Glomerular visceral epithelial cell (primary cell): Measurements from ENCODE around the gene MAGI1.

Experiments used
- DNase-seq: peaks from one replicate; pipeline ENCODE4 v3.0.0-alpha.2; 2016; ENCODE audit errors: extremely low spot score

MAGI1 gene

DNA sequence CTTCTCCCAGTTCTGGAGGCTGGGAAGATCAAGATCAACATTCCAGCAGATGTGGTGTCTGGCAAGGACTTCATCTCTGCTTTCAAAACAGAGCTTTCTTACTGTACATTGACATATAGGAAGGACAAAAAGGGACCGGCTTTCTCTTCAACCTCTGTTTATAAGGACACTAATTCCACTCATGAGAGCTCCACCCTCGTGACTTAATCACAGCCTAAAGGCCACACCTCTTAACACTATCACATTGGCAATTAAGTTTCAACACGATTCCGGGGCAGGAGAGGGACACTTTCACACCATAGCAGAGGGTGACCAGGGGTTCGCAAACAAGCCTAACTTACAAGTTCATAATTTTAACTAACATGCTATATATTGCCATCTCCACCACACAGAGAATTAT lies 231.5 kb downstream of the MAGI1 start:
- no peak for DNase-seq

DNA sequence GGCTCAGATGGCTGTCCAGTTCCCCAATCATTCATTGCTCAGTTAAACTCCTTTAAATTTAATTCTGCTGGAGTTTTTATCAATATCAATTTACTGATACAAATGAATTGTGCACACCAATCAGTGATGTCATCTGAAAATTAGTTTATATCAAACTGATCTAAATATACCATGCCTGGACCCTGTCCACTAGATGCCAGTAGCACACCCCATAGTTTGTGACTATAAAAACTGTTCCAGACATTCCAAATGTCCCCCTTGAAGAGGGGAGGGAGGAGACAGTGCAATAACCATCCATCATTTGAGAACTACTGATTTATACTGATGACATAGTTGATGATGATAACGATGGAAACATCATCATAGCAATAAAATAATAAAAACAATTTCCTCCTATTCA lies 232.1 kb downstream of the MAGI1 start:
- no peak for DNase-seq

DNA sequence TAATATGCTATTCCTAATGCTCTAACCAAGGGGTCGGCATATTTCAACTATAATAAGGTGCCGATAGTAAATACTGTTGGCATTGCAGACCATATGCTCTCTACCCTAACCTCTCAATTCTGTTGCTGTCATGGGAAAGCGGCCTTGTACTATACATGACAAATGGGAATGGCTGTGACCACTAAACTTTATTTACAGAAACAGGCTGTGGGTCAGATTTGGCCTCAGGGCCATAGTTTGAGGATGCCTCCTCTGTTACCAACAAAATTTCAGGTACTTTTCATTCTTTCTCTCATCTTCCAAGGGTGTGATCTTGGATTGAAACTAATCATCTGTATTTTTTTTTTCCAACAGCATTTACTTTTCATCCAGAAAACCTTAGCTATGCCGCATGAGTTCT lies 242.0 kb downstream of the MAGI1 start:
- no peak for DNase-seq

DNA sequence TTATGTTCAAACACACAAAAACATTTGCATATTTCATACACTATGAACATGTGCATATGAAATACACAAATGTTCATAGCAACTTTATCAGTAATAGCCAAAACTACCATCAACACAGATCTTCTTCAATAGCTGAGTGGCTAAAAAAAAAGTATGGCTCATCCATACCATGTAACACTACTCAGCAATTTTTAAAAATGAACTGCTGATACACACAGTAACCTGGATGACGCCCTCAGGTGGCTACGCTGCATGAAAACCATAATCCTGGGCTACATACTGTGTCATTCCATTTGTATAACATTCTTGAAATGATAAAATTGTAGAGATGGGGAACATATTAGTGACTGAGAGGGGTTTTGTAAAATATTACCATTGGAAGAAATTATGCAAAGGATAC lies 243.6 kb downstream of the MAGI1 start:
- no peak for DNase-seq

DNA sequence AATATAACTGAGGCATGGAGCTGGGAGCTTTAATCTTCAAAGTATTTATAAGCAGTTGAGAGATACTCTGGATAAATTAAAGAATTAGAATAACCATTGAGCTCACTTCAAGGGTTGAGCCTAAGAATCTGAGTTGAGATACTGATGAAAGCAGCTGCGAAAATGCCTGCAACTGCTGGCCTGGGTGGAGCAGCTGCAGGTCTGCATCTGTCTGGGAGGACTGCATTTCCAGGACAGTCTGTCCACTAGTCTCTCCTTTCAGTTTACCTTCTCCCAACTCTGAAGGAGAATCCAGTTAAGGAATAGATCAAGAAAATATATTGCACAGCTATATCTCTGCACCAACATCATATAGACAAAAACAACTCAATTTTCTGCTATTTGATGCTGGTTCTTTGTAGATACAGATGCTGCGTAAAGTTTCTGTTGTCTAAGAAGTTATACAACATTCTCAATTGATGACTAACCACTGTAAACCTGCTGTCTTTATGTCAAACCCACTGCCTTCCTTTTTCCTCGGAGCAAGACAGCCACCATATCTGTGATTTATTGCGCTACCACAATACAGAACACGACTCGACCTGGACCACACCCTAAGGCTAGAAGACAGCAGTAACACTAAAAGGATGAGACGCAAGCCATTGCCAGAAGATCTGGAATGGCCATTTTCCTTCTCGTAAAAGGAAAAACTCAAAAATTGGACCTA lies 245.1 kb downstream of the MAGI1 start:
- no peak for DNase-seq

DNA sequence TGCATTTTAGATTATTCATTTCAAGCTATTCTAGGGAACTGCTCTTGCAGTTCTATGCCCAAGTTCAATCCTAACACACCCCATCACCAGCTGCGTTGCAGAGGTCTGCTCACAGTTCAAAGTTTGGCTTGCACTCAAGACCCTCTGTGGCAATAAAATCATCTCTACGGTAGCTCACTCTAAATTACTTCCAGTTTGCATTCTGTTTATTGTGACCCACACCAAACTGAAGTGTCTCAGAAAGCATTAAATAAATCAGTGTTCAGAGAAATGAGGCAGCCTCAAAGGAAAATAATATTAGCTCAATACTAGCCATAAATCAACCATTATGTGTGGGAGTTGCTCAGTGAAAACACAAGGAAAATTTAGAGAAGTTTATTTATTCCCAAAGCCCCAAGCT lies 250.3 kb downstream of the MAGI1 start:
- no peak for DNase-seq

DNA sequence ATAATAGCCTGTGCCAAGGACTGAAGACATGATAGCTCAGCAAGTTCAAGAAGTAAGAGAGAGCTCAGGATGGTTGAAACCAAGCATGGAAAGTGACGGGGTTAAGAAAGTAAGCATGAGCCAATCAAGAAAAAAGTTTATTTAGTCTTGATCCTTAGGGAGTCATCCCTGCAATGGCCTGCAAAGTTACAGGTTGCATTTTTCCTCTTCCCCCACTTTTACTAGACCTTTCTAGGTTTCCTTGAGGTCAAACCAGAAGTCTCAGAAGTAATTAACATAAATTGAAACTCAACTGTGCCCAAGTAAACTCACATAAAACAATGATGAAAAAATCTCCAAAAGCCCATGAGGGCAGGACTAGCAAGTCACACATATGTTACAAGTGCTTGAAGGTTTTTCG lies 250.9 kb downstream of the MAGI1 start:
- no peak for DNase-seq

DNA sequence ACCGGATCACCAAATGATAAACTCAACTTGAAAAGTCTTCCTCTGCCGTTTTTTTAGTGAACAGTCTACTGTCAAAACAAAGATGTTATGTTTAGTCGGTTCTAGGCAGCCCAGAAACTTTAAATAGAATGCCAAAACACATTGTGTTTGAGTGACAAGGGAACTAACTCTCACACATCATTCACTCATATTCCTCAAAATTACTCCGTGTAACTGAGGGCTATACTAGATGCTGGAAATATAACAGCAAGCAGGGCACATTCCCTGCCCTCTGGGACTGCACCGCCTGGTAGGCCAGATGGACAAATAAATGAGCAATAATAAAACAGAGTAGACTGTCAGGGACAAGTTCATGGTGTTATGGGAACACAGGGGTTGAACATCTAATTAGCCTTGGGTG lies 251.4 kb downstream of the MAGI1 start:
- no peak for DNase-seq

DNA sequence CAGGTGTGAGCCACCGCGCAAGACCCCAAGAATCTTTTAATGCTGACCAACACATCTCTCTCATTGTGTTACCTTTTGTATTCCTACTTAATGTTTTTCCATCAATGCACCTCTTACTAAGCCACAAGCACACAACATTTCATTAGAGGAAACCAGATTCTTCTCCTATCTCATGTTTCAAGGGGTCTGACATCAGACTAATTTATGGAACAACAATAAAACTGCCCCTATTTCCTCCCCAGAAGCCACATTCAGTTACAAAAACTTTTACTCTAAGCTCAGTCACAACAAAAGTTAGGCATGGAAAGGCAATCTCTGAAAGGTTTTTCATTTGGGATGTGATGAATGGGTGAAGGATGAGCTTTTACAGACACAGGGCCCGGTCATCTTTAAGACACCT lies 251.8 kb downstream of the MAGI1 start:
- DNase-seq = no peak

DNA sequence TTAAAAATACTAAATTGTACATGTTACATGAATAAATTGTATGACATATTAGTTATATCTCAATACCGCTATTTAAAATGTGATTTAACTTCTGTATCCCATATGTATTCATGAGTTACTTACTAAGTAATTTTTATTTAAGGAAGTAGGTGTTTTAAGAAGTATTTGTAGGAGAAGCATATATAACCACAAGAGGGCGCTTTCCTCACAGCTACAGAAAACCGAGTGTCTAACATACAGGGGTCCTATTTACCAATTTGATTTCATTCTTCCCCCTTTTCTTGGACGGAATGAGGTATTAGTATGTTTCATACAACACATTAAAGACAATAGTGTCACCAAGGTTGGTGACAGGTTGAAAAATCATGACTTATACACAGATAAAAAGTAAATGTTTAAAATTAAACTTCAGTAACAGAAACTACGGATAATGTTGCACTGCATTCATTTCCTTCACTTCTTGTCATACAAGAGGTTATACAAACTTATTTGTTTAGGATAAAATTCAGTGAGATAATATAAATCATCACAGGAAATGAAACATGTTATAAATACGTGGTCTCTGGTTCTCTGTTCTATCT lies 253.6 kb downstream of the MAGI1 start:
- DNase-seq = peak; percentile 51

DNA sequence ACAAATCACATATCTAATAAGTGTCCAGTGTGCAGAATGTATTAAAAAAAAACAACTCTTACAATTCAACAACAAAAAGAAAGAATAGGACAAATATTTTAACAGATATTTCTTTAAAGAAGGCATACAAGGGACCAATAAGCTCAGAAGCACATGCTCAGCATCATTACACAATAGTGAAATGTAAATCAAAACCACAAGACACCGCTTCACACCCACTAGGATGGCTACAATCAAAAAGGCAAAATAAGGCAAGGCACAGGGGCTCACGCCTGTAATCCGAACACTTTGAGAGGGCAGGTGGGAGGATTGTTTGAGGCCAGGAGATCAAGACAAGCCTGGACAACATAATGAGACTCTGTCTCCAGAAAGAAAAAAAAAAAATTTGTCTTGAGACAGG lies 255.6 kb downstream of the MAGI1 start:
- DNase-seq = no peak

DNA sequence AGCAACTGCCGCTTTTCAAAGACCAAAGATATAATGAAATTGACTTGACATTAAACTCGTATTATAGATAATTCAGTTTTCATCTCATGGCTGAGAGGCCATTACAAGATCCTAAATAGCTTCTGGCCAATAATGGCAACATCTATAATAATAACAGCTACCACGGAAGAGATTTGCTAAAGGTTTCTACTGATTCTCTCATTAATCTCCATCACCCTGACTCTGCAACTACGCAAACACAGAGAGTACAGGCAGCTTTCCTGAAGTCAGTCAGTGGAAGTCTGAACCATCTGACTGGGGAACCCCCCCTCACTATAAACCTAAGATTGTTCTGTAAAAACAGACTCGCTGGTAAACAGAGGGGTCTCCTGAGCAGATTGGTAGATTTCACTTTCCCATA lies 257.1 kb downstream of the MAGI1 start:
- DNase-seq = no peak

DNA sequence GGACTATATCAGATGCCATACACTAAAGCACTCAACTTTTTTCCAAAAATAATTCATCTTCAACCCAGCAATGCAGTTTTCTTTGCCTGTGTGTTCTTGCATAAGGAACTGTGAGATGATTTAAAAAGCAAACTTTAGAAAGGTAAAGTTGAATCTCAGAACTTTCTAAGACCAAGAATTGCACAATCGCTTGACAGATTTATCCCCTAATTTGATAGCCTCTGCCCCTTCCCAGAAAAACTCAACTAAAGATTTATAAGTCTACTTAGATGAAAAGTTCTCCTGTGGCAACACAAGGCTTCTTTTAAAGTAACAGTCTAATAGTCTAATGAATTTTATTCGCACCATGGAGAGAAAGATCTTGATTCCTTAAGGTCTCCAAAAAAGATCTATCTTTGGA lies 259.3 kb downstream of the MAGI1 start:
- no peak for DNase-seq

DNA sequence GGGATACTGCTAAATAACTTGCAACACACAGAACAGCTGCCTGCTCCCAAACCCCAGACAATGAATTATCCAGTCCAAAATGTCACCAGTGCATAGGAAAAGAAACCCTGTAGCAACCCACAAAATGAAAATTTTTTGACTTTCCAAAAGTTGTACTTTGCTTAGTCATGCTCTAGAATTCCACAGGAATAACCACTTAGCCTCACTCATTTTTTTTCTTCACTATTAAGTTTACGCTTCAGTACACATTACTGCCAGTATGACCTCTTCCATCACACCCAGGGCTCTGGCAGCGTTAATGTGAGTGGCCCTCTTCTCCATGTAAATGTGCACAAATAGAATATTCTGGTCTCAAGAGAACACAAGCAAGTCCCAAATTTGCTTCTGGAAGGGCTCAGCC lies 259.8 kb downstream of the MAGI1 start:
- DNase-seq = peak; percentile 58

DNA sequence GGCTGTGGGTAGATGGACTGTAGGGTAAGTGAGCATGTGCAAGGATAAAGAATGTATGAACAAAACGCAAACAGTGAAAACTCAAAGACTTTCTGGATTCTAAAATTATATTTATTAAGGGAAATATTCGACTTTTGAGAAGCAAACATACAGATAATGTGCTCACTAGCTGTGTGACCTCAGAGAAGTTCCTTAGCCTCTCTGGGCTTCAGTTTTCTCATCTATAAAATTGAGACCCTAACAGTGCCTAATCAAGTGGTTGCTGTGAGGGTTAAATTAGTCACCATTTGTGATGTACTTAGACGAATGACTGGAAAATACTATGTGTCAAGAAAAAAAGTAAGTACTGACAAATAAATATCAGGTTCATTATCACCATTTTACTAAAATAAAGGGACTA lies 261.7 kb downstream of the MAGI1 start:
- DNase-seq = no peak

DNA sequence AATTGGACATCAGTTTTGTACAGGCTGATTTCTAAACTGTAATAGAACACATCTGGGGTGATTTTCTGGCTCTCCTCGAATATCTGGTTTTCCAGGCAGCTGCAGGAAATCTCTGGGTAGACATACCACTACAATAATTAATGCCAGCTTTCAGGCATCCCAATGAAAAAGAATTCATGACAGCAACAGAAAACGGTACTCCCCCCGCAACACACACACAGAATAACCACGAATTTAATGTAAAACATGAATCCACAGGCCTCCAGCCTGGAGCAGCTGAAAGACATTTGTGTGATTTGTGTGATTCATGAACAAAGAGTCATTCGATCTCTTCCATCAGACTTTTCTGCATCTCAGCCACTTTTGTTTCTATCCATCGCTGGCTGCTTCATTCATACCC lies 262.2 kb downstream of the MAGI1 start:
- DNase-seq = no peak

DNA sequence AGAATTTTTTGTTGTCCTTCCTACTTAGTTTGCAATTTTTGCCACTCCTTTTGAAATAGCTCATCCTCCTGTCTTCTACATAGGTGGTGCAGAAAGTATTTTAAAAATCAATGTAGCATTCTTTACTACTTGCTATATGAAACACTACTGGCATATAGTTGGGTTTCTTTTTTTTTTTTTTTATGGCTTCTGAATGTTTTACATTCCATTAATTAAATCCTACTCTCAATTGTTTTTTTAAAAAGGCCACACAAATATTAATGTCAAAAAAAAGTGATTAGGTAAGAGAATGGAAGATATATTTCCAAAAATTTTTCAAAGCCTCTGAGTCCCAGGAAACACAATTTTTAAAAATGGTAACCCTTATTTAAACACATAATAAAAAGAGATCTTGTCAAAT lies 262.6 kb downstream of the MAGI1 start:
- no peak for DNase-seq

DNA sequence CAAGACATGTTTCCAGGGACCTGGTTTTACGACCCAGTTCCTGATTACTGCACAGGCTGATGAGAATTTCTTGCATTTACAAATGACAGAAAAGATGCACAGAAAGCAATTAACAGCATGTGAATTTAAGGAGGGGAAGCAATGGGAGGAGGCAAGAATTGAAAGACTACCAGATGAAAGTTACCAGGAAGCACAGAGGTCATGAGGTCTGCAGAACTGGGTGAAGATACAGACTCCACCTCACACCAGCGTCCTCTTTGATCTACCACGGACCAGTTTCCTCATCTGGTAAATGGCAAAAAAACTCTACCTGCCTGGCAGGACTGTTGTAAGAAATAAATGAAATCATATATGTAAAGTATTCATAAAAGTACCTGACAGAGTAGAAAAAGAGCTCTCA lies 266.0 kb downstream of the MAGI1 start:
- no peak for DNase-seq

DNA sequence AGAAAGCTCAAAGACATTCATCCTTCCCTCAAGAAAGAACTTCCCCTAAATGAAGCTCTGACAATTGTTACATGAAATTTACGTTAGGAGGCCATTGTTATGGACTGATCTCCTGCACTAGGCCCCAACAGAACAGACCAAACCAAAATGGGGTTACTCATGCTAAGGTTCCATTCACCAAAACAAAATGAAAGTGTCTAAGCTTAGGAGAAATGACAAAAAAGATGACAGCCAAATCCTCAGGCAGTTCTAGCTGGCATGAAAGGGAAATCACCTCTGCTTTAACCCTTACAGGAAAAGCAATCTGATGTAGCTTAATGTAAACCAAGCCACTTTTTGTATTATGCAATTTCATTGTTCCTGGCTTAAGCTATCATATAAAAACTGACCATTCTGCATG lies 271.2 kb downstream of the MAGI1 start:
- no peak for DNase-seq

DNA sequence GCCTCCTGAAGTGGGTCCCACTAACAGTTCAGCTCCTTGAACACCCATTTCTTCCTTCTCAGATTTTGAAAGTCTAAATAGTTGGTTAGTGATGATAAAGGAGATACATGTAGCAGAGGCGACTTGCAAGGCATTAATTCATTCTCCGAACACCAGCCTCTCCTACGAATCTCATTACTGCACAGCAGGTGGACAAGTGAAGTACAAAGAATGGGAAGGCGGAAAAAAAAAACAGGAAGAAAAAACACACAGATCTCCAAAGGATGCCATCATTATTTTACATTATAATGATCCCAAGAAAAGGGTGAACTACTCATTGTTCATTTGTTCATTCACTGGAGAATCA lies 276.5 kb downstream of the MAGI1 start:
- DNase-seq = no peak

DNA sequence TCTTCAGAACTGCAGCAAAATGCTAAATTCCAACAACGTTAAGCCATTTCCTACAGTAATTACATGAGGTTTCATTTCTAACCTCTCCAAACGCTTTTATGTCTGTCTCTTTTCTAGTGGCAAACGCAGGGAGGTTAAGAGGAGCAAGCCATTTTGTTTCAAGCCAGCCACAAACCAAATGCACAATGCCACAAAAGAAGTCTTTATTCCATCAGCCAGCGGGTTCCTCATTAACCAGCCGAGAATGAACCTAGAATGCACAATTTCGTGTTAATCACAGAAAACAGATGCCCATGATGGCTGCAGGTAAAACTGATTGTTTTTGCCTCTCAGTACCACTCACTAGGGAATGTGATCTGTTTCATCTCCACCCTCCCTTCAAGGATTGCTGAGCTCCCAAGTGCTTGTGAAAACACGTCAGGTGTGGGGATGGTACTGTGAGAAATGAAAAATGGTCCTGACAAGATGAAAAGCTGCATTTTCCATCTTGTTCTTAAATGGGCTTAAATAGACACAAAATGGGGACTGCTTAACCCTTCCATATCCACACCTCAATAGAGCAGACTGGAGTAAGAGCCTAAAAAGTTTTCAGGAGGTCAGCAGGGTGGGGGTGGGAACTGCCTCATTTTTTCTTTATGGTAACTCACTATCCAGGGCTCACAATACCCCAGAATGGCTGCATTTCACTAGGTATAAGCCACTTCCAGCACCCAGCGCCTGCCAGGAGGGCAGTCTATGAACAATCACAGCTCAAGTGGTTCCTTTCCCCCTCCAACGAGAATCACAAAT lies 277.1 kb downstream of the MAGI1 start:
- no peak for DNase-seq

DNA sequence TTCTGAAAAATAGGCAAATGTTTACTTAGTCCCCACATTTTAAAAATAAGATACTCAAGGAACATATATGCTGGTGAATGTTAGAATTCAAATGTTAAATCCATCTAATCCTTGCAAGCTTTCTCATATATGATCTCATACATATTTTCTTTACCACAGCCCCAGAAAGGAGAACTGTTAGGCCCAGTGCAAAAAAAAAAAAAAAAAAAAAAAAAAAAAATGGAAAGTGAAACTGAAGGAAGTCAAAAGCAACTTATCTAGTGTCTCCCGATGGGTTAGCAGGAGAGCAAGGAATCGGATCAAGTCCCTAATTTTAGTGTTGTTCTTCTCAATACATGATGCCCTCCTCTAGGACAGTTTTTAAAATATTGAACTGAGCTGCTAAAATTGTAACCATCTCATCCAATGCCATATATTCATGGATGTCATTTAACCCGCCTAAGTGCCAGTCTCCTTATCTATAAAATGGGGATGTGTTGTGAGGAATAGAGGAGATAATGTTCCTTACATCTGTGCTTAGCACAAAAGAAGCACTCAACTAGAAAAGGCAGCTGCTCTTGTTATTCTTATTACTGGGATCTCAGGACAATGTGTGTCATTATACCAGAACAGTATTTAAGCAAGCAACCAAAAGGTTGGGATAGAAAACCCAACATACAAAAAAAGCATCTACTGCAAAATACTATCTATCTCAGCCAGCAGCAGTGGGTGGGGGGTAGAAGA lies 279.7 kb downstream of the MAGI1 start:
- DNase-seq = peak; percentile 11

DNA sequence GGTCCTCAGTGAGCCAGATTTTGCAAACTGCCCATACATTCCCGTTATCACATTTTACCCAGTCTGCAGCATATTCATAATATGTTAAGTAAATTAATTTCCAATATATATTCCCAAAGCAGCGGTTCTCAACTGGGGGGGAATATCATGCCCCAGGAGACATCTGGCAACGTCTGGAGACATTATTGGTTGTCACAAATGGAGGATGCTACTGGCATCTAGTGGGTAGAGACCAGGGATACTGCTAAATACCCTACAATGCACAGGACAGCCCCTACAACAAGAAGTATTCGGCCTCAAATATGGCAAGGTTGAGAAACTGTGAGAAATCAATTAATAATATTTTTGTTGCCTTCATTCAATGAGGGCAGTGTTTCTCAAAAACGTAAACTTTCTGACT lies 280.3 kb downstream of the MAGI1 start:
- DNase-seq = no peak
